Neuron (in vitro differentiated cells): Measurements from ENCODE around the gene TMEM223.
"Not testable (repeated sequence)": the region's sequence is repeated elsewhere in the genome, so short reads cannot be mapped to it uniquely, and the experiment has no call there.

Experiments used
- H2AFZ ChIP-seq: one replicate; pipeline ENCODE4 v1.6.1; 2013; ENCODE audit warnings: low read depth, mild to moderate bottlenecking, inconsistent platforms, low read length, moderate library complexity
- H3K27me3 ChIP-seq: one replicate; pipeline ENCODE4 v1.6.1; 2013; ENCODE audit warnings: low read length; ENCODE audit not compliant: insufficient read depth
- H3K36me3 ChIP-seq: one replicate; pipeline ENCODE4 v1.6.1; 2013; ENCODE audit warnings: low read length; ENCODE audit not compliant: insufficient read depth
- H3K4me1 ChIP-seq: one replicate; pipeline ENCODE4 v1.6.1; 2013; ENCODE audit warnings: low read length; ENCODE audit not compliant: insufficient read depth
- H3K4me3 ChIP-seq: 2 replicates; pipeline ENCODE4 v1.5.1; 2013; ENCODE audit warnings: mild to moderate bottlenecking, low read length, moderate library complexity
- H3K9me3 ChIP-seq: one replicate; pipeline ENCODE4 v1.6.1; 2013; ENCODE audit warnings: low read length

TMEM223 gene

GRCh38 chr11:62787005-62787759 lies 4.6 kb downstream of the TMEM223 start, which contains the start of gene TMEM179B:
Gene TMEM179B (plus strand): TSS chr11:62787402. CDS start chr11:62787432, 30 bp downstream.
- Histone ChIP-seq H3K4me3 (peak within 1 kb of the TSS; percentile 95), H3K9me3 (no peaks in the 10 kb centered on the region), H3K27me3 (no peaks in the 10 kb centered on the region), H2AFZ (no peak within 1 kb of the TSS), H3K36me3 (peaks cover 45% of the 10 kb centered on the region), H3K4me1 (peaks cover 20% of the 10 kb centered on the region)

DNA sequence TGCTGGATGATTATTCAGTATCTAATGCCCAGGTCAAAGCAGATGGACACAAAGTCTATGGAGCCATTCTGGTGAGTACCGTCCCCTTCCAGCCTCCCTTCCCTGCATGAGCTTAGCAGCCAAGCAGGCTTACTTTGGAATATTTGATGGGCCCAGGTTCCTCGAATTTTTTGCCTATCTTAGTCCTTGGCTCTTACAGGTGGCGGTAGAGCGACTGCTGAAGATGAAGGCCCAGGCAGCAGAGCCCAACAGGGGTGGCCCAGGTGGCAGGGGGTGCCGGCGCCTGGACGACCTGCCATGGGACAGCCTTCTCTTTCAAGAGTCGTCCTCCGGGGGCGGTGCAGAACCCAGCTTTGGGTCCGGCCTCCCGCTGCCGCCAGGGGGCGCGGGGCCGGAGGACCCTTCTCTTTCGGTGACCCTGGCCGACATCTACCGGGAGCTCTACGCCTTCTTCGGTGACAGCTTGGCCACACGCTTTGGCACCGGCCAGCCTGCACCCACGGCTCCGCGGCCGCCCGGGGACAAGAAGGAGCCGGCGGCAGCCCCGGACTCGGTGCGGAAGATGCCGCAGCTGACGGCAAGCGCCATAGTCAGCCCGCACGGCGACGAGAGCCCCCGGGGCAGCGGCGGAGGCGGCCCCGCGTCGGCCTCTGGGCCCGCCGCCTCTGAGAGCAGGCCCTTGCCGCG lies 5.3 kb downstream of the TMEM223 start:
- Histone ChIP-seq H2AFZ (no peak overlapping the region), H3K36me3 (peaks cover 48% of the 10 kb centered on the region), H3K4me1 (peaks cover 16% of the 10 kb centered on the region), H3K9me3 (no peaks in the 10 kb centered on the region), H3K4me3 (peak overlapping the region; percentile 95), H3K27me3 (no peaks in the 10 kb centered on the region)

- H3K36me3 ChIP-seq = peaks cover 37% of the 10 kb centered on the region
- no peak overlapping the region for H2AFZ ChIP-seq
- no peaks in the 10 kb centered on the region for H3K27me3 ChIP-seq
- no peak overlapping the region for H3K4me3 ChIP-seq
- H3K9me3 ChIP-seq = no peaks in the 10 kb centered on the region
- H3K4me1 ChIP-seq = peaks cover 4% of the 10 kb centered on the region
Observed at GRCh38 chr11:62782753-62783152, 9.1 kb downstream of the TMEM223 start.

GRCh38 chr11:62778441-62778840 lies 13.4 kb downstream of the TMEM223 start:
- Histone ChIP-seq H3K4me3 (no peak overlapping the region), H2AFZ (no peak overlapping the region), H3K4me1 (no peaks in the 10 kb centered on the region), H3K9me3 (no peaks in the 10 kb centered on the region), H3K27me3 (no peaks in the 10 kb centered on the region), H3K36me3 (peaks cover 57% of the 10 kb centered on the region)

DNA sequence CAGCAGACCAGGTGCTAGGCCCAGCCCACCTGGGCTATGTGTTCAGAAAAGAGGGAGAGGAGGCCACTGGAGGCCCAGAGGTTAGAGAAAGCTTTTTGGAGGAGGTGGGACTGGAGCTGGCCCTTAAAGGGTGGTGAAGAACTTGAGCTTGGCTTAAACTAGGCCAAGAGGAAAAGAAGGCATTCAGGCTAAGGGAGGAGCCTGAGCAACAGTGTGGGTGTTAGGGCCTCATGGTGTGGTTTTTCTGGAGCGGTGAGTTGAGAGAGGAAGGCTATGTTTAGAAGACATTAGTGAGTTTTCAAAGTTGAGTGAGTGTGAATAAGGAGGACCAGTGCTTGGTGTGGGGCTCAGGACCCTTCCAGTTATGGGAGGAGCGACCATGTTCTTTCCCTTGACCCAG lies 14.4 kb downstream of the TMEM223 start:
- Histone ChIP-seq H3K4me3 (no peak overlapping the region), H3K4me1 (no peaks in the 10 kb centered on the region), H3K27me3 (no peaks in the 10 kb centered on the region), H2AFZ (no peak overlapping the region), H3K36me3 (peaks cover 51% of the 10 kb centered on the region), H3K9me3 (no peaks in the 10 kb centered on the region)

- Histone ChIP-seq H3K36me3 (peaks cover 42% of the 10 kb centered on the region), H3K4me3 (no peak overlapping the region), H2AFZ (no peak overlapping the region), H3K4me1 (peaks cover 6% of the 10 kb centered on the region), H3K9me3 (no peaks in the 10 kb centered on the region), H3K27me3 (no peaks in the 10 kb centered on the region)
Observed at GRCh38 chr11:62775646-62776045, 16.2 kb downstream of the TMEM223 start.

- Histone ChIP-seq H3K4me1 (peaks cover 18% of the 10 kb centered on the region), H2AFZ (no peak overlapping the region), H3K27me3 (no peaks in the 10 kb centered on the region), H3K36me3 (peaks cover 41% of the 10 kb centered on the region), H3K9me3 (no peaks in the 10 kb centered on the region), H3K4me3 (no peak overlapping the region)
Observed at GRCh38 chr11:62774407-62774806, 17.4 kb downstream of the TMEM223 start.

GRCh38 chr11:62771144-62772021 lies 20.4 kb downstream of the TMEM223 start, which contains the start of gene TAF6L:
Gene TAF6L (plus strand): TSS chr11:62771396. CDS start chr11:62775784, 4,388 bp downstream.
- Histone ChIP-seq H3K36me3 (peaks cover 27% of the 10 kb centered on the region), H2AFZ (peak within 1 kb of the TSS; percentile 67), H3K4me3 (peak within 1 kb of the TSS; percentile 68), H3K27me3 (no peaks in the 10 kb centered on the region), H3K9me3 (no peaks in the 10 kb centered on the region), H3K4me1 (peaks cover 21% of the 10 kb centered on the region)

- Histone ChIP-seq H3K4me1 (peaks cover 21% of the 10 kb centered on the region), H3K9me3 (no peaks in the 10 kb centered on the region), H2AFZ (peak overlapping the region; percentile 67)
Observed at GRCh38 chr11:62770778-62771143, 21.0 kb downstream of the TMEM223 start.

DNA sequence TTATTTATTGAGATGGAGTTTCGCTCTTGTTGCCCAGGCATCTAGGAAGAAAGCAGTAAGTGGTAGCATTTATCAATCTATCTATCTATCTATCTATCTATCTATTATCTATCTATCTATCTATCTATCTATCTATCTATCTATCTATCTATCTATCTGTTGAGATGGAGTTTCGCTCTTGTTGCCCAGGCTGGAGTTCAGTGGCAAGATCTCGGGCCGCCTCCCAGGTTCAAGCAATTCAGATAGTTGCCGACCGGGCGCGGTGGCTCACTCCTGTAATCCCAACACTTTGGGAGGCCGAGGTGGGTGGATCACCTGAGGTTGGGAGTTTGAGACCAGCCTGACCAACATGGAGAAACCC lies 31.0 kb downstream of the TMEM223 start:
- Histone ChIP-seq H3K4me3 (peak overlapping the region; percentile 99), H3K36me3 (peaks cover 13% of the 10 kb centered on the region), H3K4me1 (peaks cover 14% of the 10 kb centered on the region)
- not testable (repeated sequence) for H2AFZ ChIP-seq, H3K9me3 ChIP-seq, H3K27me3 ChIP-seq

More at GRCh38 chr11:62770778-62771143, 21.0 kb downstream of the TMEM223 start:
- Histone ChIP-seq H3K27me3 (no peaks in the 10 kb centered on the region), H3K4me3 (peak overlapping the region; percentile 68), H3K36me3 (peaks cover 26% of the 10 kb centered on the region)

DNA sequence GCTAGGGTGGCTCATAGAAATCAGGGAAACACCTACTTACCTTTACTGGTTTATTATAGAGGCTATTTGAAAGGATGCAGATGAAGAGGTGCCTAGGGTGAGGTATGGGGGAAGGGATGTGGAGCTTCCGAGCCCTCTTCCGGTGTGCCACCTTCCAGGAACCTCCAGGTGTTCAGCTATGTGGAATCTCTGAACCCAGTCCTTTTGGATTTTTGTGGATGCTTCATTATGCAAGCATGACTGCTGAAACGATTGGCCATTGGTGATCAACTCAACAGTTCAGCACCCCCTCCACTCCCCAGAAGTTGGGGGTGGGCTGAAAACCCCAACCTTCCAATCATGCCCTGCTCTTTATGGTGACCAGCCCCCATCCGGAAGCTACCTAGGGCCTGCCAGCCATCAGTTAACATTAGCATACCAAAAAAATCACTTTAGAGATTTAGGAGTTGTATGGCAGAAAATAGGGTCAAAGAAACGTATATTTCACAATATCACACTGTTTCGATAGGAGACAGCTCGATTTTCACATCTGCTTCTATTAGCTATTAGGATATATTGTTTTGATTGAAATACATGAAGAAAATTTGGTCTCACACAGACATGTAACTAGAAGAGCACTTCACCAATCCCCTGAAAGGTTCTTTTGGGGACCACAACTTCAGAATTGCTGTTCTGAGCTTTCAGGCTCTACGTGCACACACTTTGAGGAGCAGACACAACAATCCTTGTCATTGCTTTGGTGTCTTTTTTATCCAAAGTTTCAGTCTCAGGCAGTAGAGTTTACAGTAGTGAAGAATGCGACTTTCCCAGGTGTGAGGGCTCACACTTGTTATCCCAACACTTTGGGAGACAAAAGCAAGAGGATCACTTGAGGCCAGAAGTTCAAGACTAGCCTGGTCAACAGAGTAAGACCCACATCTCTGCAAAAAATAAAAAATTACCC lies 33.7 kb downstream of the TMEM223 start:
- peaks cover 4% of the 10 kb centered on the region for H3K36me3 ChIP-seq
- peaks cover 14% of the 10 kb centered on the region for H3K4me1 ChIP-seq
- no peaks in the 10 kb centered on the region for H3K27me3 ChIP-seq
- H3K9me3 ChIP-seq = no peaks in the 10 kb centered on the region
- no peak overlapping the region for H3K4me3 ChIP-seq
- peak overlapping the region; percentile 5 for H2AFZ ChIP-seq

GRCh38 chr11:62755086-62755615 lies 36.7 kb downstream of the TMEM223 start:
- no peak overlapping the region for H2AFZ ChIP-seq
- H3K4me3 ChIP-seq = no peak overlapping the region
- H3K4me1 ChIP-seq = no peaks in the 10 kb centered on the region
- H3K27me3 ChIP-seq = no peaks in the 10 kb centered on the region
- peaks cover 13% of the 10 kb centered on the region for H3K36me3 ChIP-seq
- H3K9me3 ChIP-seq = no peaks in the 10 kb centered on the region
